Nephron progenitor cell (in vitro differentiated cells): ENCODE results near the gene FERMT3.

Source experiments
- DNase-seq: peaks from one replicate; pipeline ENCODE4 v3.0.0; 2021
- H3K27ac Mint-ChIP-seq: 2 replicates; pipeline ENCODE4 v1.8.0; 2021; ENCODE audit warnings: mild to moderate bottlenecking, moderate library complexity, mixed read lengths
- H3K27me3 Mint-ChIP-seq: 2 replicates; pipeline ENCODE4 v1.8.0; 2021; ENCODE audit warnings: mild to moderate bottlenecking, low read depth, mixed read lengths; ENCODE audit not compliant: poor library complexity
- H3K36me3 Mint-ChIP-seq: 2 replicates; pipeline ENCODE4 v1.8.0; 2021; ENCODE audit warnings: low read depth, mixed read lengths
- H3K4me1 Mint-ChIP-seq: 2 replicates; pipeline ENCODE4 v1.8.0; 2021; ENCODE audit warnings: mixed read lengths
- H3K4me3 Mint-ChIP-seq: 2 replicates; pipeline ENCODE4 v1.8.0; 2021; ENCODE audit warnings: mild to moderate bottlenecking, moderate library complexity, mixed read lengths
- H3K9me3 Mint-ChIP-seq: 2 replicates; pipeline ENCODE4 v1.8.0; 2021; ENCODE audit warnings: mild to moderate bottlenecking, moderate library complexity, mixed read lengths
- TF ChIP-seq, protein P1 (sequence below): fragments of 200-600 bp; sonication (generic); IDR thresholded peaks from 2 replicates; pipeline ENCODE4 v1.5.0; 2021; ENCODE audit warnings: antibody characterized with exemption

FERMT3 gene

DNA sequence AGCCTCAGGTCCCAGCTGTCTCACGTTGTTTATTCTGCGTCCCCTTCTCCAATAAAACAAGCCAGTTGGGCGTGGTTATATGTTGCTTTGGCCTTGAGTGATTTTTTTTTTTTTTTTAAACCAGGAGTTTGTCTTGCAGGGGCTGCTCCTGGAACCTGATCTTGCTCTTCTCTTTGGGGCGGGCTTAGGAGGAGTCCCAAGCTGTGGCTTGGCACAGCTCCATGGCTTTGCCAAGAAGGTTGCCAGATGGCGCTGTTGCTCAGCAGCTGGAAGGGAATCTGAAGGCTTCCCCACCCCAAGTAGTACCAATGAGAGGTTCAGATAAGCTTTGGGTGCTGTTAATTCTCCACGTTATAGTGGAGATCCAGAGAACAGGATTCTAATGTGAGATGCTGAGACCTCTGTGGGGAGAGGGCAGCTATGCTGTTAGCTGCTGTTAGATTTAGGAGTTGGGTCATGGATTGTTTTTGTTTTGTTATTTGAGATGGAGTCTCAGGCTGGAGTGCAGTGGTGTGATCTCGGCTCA lies 2.0 kb upstream of the FERMT3 start:
- Mint-ChIP-seq H3K27me3 (no peaks in the 10 kb centered on the region), H3K9me3 (no peaks in the 10 kb centered on the region), H3K4me3 (peak overlapping the region; percentile 51), H3K27ac (peak overlapping the region; percentile 98), H3K4me1 (peaks cover 49% of the 10 kb centered on the region), H3K36me3 (peaks cover 48% of the 10 kb centered on the region)
- TF ChIP-seq, protein P1, sequence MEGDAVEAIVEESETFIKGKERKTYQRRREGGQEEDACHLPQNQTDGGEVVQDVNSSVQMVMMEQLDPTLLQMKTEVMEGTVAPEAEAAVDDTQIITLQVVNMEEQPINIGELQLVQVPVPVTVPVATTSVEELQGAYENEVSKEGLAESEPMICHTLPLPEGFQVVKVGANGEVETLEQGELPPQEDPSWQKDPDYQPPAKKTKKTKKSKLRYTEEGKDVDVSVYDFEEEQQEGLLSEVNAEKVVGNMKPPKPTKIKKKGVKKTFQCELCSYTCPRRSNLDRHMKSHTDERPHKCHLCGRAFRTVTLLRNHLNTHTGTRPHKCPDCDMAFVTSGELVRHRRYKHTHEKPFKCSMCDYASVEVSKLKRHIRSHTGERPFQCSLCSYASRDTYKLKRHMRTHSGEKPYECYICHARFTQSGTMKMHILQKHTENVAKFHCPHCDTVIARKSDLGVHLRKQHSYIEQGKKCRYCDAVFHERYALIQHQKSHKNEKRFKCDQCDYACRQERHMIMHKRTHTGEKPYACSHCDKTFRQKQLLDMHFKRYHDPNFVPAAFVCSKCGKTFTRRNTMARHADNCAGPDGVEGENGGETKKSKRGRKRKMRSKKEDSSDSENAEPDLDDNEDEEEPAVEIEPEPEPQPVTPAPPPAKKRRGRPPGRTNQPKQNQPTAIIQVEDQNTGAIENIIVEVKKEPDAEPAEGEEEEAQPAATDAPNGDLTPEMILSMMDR: peak; percentile 56
- peak; percentile 74 for DNase-seq

DNA sequence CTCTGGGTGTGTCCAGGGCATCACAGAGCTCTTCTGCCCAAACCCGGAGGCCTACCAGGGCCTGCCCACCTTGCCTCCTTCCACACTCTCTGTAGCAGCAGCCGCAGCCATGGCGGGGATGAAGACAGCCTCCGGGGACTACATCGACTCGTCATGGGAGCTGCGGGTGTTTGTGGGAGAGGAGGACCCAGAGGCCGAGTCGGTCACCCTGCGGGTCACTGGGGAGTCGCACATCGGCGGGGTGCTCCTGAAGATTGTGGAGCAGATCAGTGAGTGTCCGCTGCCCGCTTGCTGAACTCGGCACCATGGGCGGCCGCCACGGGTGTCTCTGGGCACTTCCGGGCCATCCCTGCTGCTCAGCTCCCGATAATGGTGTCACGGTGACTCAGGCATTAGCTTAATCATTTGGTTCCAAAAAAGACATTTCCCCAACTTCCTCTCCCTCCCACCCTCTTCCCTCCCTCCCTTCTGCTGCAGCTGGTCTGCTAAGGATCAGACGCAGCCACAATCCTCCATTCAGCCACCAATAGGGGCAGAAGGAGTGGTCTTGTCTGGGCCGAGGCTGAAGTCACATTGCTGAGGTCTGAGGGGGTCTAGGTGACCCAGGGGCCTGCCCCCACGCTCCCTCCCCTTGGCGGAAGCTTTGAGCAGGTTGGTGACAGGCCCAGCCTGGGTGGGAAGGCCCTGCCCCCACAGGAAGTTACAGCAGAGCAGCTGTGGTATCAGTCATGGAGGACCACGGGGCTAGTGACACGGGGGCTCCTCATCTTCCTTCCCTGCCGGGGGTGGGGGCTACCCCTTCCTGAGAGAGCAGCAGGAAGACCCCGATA lies 950 bp downstream of the FERMT3 start:
- H3K36me3 Mint-ChIP-seq: peaks cover 30% of the 10 kb centered on the region
- peak overlapping the region; percentile 51 for H3K27ac Mint-ChIP-seq
- no peak for DNase-seq
- no peaks in the 10 kb centered on the region for H3K27me3 Mint-ChIP-seq
- no peak overlapping the region for H3K4me3 Mint-ChIP-seq
- no peaks in the 10 kb centered on the region for H3K9me3 Mint-ChIP-seq
- TF ChIP-seq, protein P1: no peak
- peaks cover 49% of the 10 kb centered on the region for H3K4me1 Mint-ChIP-seq

DNA sequence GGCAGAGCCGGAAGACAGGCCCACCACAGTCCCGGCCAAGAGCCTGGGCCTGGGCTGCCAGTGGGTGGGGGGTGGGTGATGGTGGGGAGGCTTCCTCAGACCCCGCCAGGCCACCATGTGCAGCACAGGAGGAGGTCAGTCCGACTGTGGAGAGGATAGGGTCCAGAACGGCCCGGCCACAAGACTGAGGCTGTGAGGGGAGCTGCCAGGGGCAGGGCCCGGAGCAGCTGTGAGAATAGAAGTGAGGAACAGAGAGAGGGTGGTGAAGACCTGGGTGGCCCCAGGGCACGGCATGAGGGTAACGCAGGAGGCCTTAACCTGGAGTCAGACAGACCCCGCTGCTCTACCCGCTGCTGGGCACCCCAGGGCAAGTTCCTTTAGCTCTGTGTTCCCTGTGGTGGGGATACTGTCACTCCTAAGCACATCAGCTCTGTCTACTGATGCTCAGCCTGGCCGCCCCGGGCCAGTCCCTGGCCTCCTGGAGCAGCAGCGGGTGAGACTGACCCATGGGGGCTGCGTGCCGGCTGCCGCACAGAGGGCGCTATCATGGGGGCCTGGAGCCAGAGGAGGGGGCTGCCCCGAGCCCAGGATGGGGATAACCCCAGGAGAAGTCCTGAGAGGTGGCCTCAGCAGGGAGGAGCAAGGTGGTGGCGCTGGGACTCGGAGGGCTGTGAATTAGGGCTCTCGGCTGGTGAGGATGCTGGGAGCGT lies 1.7 kb downstream of the FERMT3 start:
- Mint-ChIP-seq H3K36me3 (peaks cover 26% of the 10 kb centered on the region), H3K27me3 (no peaks in the 10 kb centered on the region), H3K4me3 (no peak overlapping the region), H3K9me3 (no peaks in the 10 kb centered on the region), H3K4me1 (peaks cover 42% of the 10 kb centered on the region), H3K27ac (no peak overlapping the region)
- DNase-seq: no peak
- TF ChIP-seq, protein P1: no peak

DNA sequence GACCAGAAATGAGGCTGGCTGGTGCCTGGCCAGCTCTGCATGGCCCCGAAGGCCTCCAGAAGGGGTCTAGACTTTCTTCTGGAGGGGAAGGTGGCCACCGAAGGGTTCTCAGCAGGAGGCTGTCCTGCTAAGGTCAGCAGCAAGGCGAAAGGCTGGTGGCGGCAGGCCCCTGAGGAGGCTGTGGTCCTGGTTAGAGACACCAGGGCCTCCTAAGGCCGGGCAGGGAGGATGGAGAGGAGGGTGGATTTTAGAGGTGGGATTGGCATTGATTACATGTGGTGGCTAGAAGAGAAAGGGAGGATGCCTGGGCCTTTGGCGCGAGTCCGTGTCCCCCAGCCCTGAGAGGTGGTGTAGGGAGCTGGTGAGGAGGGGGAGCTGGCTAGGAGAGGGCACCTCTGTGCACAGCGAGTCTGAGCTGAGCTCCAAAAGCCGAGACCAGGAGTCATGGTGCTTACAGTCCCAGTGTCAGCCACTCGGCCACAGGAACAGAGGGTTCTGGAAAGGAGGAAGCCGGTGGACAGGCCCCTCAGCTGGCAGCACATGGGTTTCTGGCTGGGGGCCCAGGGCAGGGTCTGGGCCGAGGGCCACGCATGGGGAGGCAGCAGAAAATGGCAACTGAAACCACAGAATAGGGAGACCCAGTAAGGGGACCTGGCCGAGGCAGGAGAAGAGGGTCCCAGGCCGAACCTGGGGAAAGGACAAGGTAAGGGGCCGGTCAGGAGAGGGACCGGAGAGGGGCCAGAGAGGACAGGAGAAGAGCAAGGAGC lies 2.5 kb downstream of the FERMT3 start:
- Mint-ChIP-seq H3K4me3 (no peak overlapping the region), H3K27ac (peak overlapping the region; percentile 61), H3K27me3 (no peaks in the 10 kb centered on the region), H3K36me3 (peaks cover 23% of the 10 kb centered on the region), H3K4me1 (peaks cover 35% of the 10 kb centered on the region), H3K9me3 (no peaks in the 10 kb centered on the region)
- TF ChIP-seq, protein P1: no peak
- DNase-seq: no peak

DNA sequence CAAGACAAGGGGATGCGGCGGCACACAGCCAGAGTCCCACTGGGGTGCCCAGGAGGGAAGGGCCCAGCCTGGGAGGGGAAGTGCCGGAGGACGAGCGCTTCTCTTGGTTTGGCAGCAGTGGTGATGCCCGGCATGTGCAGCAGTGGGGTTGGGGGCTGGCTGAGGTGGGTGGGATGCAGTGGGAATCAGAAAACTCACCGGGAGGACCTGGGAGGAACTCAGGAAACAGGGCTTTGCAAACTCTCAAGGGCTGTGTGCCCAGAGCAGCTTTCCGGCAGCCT lies 3.0 kb downstream of the FERMT3 start:
- no peaks in the 10 kb centered on the region for H3K27me3 Mint-ChIP-seq
- TF ChIP-seq, protein P1: no peak
- H3K9me3 Mint-ChIP-seq: no peaks in the 10 kb centered on the region
- peaks cover 29% of the 10 kb centered on the region for H3K4me1 Mint-ChIP-seq
- H3K27ac Mint-ChIP-seq: peak overlapping the region; percentile 61
- DNase-seq: no peak
- peaks cover 21% of the 10 kb centered on the region for H3K36me3 Mint-ChIP-seq
- no peak overlapping the region for H3K4me3 Mint-ChIP-seq
